H9 (cell line): ENCODE data around the gene MRM2. TPM values are rescaled to one million over a fixed set of nuclear protein-coding genes. Genes with fewer than 3 reads are reported as not detected.

ENCODE experiments used
- DNase-seq: peaks from one replicate; pipeline ENCODE4 v3.0.0-alpha.2; 2017
- H2AFZ ChIP-seq: one replicate; pipeline ENCODE4 v1.6.1; 2013; ENCODE audit warnings: mild to moderate bottlenecking, low read length, control low read depth, moderate library complexity
- H2AK5ac ChIP-seq: 2 replicates; pipeline ENCODE4 v1.6.1; 2013; ENCODE audit warnings: low read length, control low read depth, mixed read lengths; ENCODE audit not compliant: insufficient read length
- H2BK120ac ChIP-seq: one replicate; pipeline ENCODE4 v1.6.1; 2013; ENCODE audit warnings: low read depth, mild to moderate bottlenecking, low read length, control low read depth, inconsistent platforms; ENCODE audit not compliant: poor library complexity, severe bottlenecking
- H2BK12ac ChIP-seq: 2 replicates; pipeline ENCODE4 v1.6.1; 2013; ENCODE audit warnings: low read length, control low read depth, mixed read lengths, low read depth; ENCODE audit not compliant: insufficient read length
- H2BK15ac ChIP-seq: 2 replicates; pipeline ENCODE4 v1.6.1; 2013; ENCODE audit warnings: low read depth, low read length, control low read depth
- H2BK20ac ChIP-seq: one replicate; pipeline ENCODE4 v1.6.1; 2013; ENCODE audit warnings: low read depth, mild to moderate bottlenecking, low read length, control low read depth, inconsistent platforms; ENCODE audit not compliant: poor library complexity, severe bottlenecking
- H2BK5ac ChIP-seq: 2 replicates; pipeline ENCODE4 v1.6.1; 2013; ENCODE audit warnings: low read length, control low read depth, mixed read lengths; ENCODE audit not compliant: insufficient read length
- H3K14ac ChIP-seq: 2 replicates; pipeline ENCODE4 v1.6.1; 2013; ENCODE audit warnings: low read length, control low read depth; ENCODE audit not compliant: insufficient read depth
- H3K18ac ChIP-seq: 2 replicates; pipeline ENCODE4 v1.6.1; 2013; ENCODE audit warnings: low read depth, mild to moderate bottlenecking, mixed read lengths, low read length, control low read depth; ENCODE audit not compliant: insufficient read length
- H3K23ac ChIP-seq: 2 replicates; pipeline ENCODE4 v1.6.1; 2013; ENCODE audit warnings: low read length, control low read depth, mixed read lengths, low read depth; ENCODE audit not compliant: insufficient read length
- H3K23me2 ChIP-seq: 2 replicates; pipeline ENCODE4 v1.6.1; 2013; ENCODE audit warnings: low read depth, mild to moderate bottlenecking, mixed read lengths, low read length, control low read depth; ENCODE audit not compliant: insufficient read length, poor library complexity, severe bottlenecking
- H3K27ac ChIP-seq: 2 replicates; pipeline ENCODE4 v1.5.1; 2013; ENCODE audit warnings: low read length, control low read depth, mixed read lengths, low read depth; ENCODE audit not compliant: insufficient read length
- H3K27me3 ChIP-seq: 2 replicates; pipeline ENCODE4 v1.6.1; 2013; ENCODE audit warnings: low read length, control low read depth, inconsistent platforms; ENCODE audit not compliant: insufficient read depth
- H3K4ac ChIP-seq: 2 replicates; pipeline ENCODE4 v1.6.1; 2013; ENCODE audit warnings: low read depth, mild to moderate bottlenecking, control low read depth, inconsistent platforms, low read length, moderate library complexity
- H3K4me1 ChIP-seq: 2 replicates; pipeline ENCODE4 v1.6.1; 2013; ENCODE audit warnings: low read length, control low read depth, inconsistent platforms; ENCODE audit not compliant: insufficient read depth
- H3K4me2 ChIP-seq: 2 replicates; pipeline ENCODE4 v1.6.1; 2013; ENCODE audit warnings: low read length, control low read depth, mixed read lengths; ENCODE audit not compliant: insufficient read length, insufficient read depth
- H3K56ac ChIP-seq: 2 replicates; pipeline ENCODE4 v1.6.1; 2013; ENCODE audit warnings: low read depth, mild to moderate bottlenecking, mixed read lengths, low read length, control low read depth; ENCODE audit not compliant: insufficient read length
- H3K79me1 ChIP-seq: 2 replicates; pipeline ENCODE4 v1.6.1; 2013; ENCODE audit warnings: low read depth, mild to moderate bottlenecking, moderate library complexity, low read length, control low read depth, inconsistent platforms; ENCODE audit not compliant: insufficient read depth, poor library complexity, severe bottlenecking
- H3K79me2 ChIP-seq: 2 replicates; pipeline ENCODE4 v1.6.1; 2013; ENCODE audit warnings: low read length, control low read depth, inconsistent platforms; ENCODE audit not compliant: insufficient read depth
- H3K9ac ChIP-seq: 2 replicates; pipeline ENCODE4 v1.6.1; 2013; ENCODE audit warnings: low read length, control low read depth, mixed read lengths; ENCODE audit not compliant: insufficient read length; ENCODE audit errors: extremely low read depth
- H3K9me3 ChIP-seq: one replicate; pipeline ENCODE4 v1.6.1; 2013; ENCODE audit warnings: low read depth, low read length, inconsistent platforms; ENCODE audit not compliant: control insufficient read depth
- H3T11ph ChIP-seq: one replicate; pipeline ENCODE4 v1.6.1; 2013; ENCODE audit warnings: mild to moderate bottlenecking, low read length, control low read depth, inconsistent platforms
- H4K20me1 ChIP-seq: one replicate; pipeline ENCODE4 v1.6.1; 2013; ENCODE audit not compliant: control insufficient read depth, insufficient read length, insufficient read depth
- H4K5ac ChIP-seq: 2 replicates; pipeline ENCODE4 v1.6.1; 2013; ENCODE audit warnings: low read depth, mild to moderate bottlenecking, mixed read lengths, low read length, control low read depth; ENCODE audit not compliant: insufficient read length
- H4K8ac ChIP-seq: replicated peaks from 2 replicates; pipeline ENCODE4 v1.6.1; 2013; ENCODE audit warnings: low read length, control low read depth, mixed read lengths, low read depth; ENCODE audit not compliant: insufficient read length
- H4K91ac ChIP-seq: 2 replicates; pipeline ENCODE4 v1.6.1; 2013; ENCODE audit warnings: low read depth, mild to moderate bottlenecking, moderate library complexity, mixed read lengths, low read length, control low read depth; ENCODE audit not compliant: insufficient read length
- H3K27ac Mint-ChIP-seq, 3 experiments: 2 replicates in 2 of 3; 3 replicates in 1 of 3; pipeline ENCODE4 v1.8.0; 2020 to 2021; ENCODE audit warnings: mixed read lengths in 3 of 3, mild to moderate bottlenecking in 1 of 3, moderate library complexity in 1 of 3
- H3K27me3 Mint-ChIP-seq: 2 replicates; pipeline ENCODE4 v1.8.0; 2021; ENCODE audit warnings: low read depth, mild to moderate bottlenecking, moderate library complexity, mixed read lengths
- H3K36me3 Mint-ChIP-seq, 3 experiments: 2 replicates in 2 of 3; 3 replicates in 1 of 3; pipeline ENCODE4 v1.8.0; 2020 to 2021; ENCODE audit warnings: low read depth in 3 of 3, mixed read lengths in 3 of 3; ENCODE audit not compliant: insufficient read depth in 1 of 3
- H3K4me1 Mint-ChIP-seq, 2 experiments: 2 replicates each; pipeline ENCODE4 v1.8.0; 2020; ENCODE audit warnings: mixed read lengths in 2 of 2
- H3K4me3 Mint-ChIP-seq, 2 experiments: 2 replicates in 1 of 2; 3 replicates in 1 of 2; pipeline ENCODE4 v1.8.0; 2020 to 2021; ENCODE audit warnings: mild to moderate bottlenecking in 2 of 2, mixed read lengths in 2 of 2, moderate library complexity in 1 of 2
- H3K9me3 Mint-ChIP-seq, 2 experiments: 2 replicates in 1 of 2; 3 replicates in 1 of 2; pipeline ENCODE4 v1.8.0; 2020; ENCODE audit warnings: mild to moderate bottlenecking in 2 of 2, mixed read lengths in 2 of 2, moderate library complexity in 1 of 2
- whole genome bisulfite sequencing: extraction: QIAGEN DNeasy Blood & Tissue Kit; methylation state at CpG from one replicate; pipeline ENCODE4 v1.1.7; 2013; ENCODE audit warnings: missing lambda C conversion rate, low lambda C conversion rate, mixed read lengths; ENCODE audit not compliant: insufficient read length; ENCODE audit errors: extremely low coverage; 5-methylcytosine and 5-hydroxymethylcytosine counted together
- total RNA-seq: library from RNA; stranded (reverse); gene quantifications from 2 replicates; pipeline ENCODE4 v1.2.1, GENCODE V29; 2021
- TF ChIP-seq, protein P1 (sequence below): fragments of 200-600 bp; sonication (generic); conservative IDR thresholded peaks from 3 replicates; pipeline ENCODE4 v1.8.0; 2021; ENCODE audit warnings: antibody characterized with exemption, mild to moderate bottlenecking

Gene MRM2
- total RNA-seq, 1 experiment from 2014 or later, result 59.0 TPM

DNA sequence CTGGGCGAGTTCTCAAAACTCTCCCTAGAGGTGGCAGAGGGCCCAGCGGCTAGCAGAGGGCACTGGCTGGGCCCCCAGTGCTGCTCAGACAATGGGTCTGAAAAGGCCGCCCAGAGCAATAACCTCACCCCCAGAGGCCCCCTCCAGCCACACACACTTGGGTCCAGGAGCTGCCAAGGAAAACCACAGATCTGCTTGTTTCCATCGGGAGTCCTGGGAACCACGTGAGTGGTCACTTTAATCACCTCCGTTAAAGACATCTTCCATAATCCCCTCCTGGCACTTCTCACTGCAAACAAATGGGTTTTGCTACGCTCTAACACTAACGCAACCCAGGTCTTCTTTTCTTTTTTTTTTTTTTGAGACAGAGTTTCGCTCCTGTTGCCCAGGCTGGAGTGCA, 30.0 kb upstream of the MRM2 start:
- H2BK5ac ChIP-seq, result no peak overlapping the region
- H3K9me3 ChIP-seq, result no peaks in the 10 kb centered on the region
- H2BK20ac ChIP-seq, result no peak overlapping the region
- no peak overlapping the region for H2AFZ ChIP-seq
- H3K4me1 Mint-ChIP-seq, result peaks cover 18 to 20% of the 10 kb centered on the region in 2 experiments
- H2BK15ac ChIP-seq, result no peak overlapping the region
- no peaks in the 10 kb centered on the region for H3K27me3 Mint-ChIP-seq
- H3K23me2 ChIP-seq, result no peaks in the 10 kb centered on the region
- WGBS, result no CpG with 5 or more reads among the region's 9 CpGs
- H2BK120ac ChIP-seq, result no peak overlapping the region
- no peaks in the 10 kb centered on the region for H3K79me2 ChIP-seq
- no peak overlapping the region for H3K4me3 Mint-ChIP-seq
- H3K4me1 ChIP-seq, result peaks cover 2% of the 10 kb centered on the region; the same call in 1 of the 2 replicates
- DNase-seq, result no peak
- no peak overlapping the region for H2AK5ac ChIP-seq
- H3K36me3 Mint-ChIP-seq, result peaks cover 10 to 33% (median 23%) of the 10 kb centered on the region in 3 experiments
- H4K5ac ChIP-seq, result no peak overlapping the region
- no peaks in the 10 kb centered on the region for H3K27me3 ChIP-seq
- no peak overlapping the region for H4K91ac ChIP-seq
- H3K14ac ChIP-seq, result no peak overlapping the region
- H4K20me1 ChIP-seq, result no peaks in the 10 kb centered on the region
- no peak overlapping the region for H3T11ph ChIP-seq
- H3K79me1 ChIP-seq, result no peaks in the 10 kb centered on the region
- no peak overlapping the region for H3K23ac ChIP-seq
- peaks cover 2 to 6% of the 10 kb centered on the region in 2 experiments; a peak in 3 of 5 replicates for H3K9me3 Mint-ChIP-seq
- no peak overlapping the region for H3K4me2 ChIP-seq
- no peak overlapping the region for H2BK12ac ChIP-seq
- H3K9ac ChIP-seq, result no peak overlapping the region
- no peak overlapping the region for H3K18ac ChIP-seq
- H3K27ac Mint-ChIP-seq, result peak overlapping the region; percentile 22 to 52 (median 30); a peak in 4 of 7 replicates
- H4K8ac ChIP-seq, result no peak overlapping the region
- no peak overlapping the region for H3K56ac ChIP-seq
- H3K27ac ChIP-seq, result no peak overlapping the region
- TF ChIP-seq, protein P1, sequence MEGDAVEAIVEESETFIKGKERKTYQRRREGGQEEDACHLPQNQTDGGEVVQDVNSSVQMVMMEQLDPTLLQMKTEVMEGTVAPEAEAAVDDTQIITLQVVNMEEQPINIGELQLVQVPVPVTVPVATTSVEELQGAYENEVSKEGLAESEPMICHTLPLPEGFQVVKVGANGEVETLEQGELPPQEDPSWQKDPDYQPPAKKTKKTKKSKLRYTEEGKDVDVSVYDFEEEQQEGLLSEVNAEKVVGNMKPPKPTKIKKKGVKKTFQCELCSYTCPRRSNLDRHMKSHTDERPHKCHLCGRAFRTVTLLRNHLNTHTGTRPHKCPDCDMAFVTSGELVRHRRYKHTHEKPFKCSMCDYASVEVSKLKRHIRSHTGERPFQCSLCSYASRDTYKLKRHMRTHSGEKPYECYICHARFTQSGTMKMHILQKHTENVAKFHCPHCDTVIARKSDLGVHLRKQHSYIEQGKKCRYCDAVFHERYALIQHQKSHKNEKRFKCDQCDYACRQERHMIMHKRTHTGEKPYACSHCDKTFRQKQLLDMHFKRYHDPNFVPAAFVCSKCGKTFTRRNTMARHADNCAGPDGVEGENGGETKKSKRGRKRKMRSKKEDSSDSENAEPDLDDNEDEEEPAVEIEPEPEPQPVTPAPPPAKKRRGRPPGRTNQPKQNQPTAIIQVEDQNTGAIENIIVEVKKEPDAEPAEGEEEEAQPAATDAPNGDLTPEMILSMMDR, result no peak
- no peak overlapping the region for H3K4ac ChIP-seq
